GM19324 (cell line): Measurements from ENCODE around the gene LBX2.

ENCODE experiments used
- ATAC-seq: cut with Tn5 transposase; IDR thresholded peaks from one replicate; pipeline ENCODE4 v1.9.1; 2021; ENCODE audit warnings: mild to moderate bottlenecking, moderate library complexity; ENCODE audit not compliant: unreplicated experiment, low FRiP score

The LBX2 gene

DNA sequence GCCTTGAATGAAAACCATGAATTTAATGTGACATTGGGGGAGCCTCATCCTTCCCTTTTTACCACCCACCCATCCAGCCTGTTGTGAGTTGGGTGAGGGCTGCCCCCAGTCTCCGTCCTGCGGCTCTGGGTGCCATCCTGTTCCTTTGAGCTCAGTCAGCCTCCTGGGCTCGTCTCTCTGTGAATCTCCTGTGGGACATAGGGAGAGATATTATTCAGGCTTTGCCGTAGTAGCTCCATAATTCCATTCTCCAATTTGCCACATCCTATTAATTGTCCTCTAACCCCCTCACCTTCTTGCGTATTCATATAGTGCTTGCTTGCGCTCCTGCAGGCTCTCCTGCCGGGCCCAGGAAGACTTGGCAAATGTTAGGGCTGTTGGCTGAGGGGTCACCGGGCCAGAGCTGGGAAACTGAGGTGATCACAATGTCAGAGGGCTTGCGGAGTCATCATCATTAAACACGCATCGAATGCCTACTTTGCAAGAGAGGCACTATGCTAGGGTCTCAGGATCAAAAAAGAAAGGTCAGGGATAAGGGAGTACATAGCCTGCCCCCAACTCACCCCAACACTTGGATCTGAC is 27.3 kb upstream of the LBX2 start:
- ATAC-seq = no peak

DNA sequence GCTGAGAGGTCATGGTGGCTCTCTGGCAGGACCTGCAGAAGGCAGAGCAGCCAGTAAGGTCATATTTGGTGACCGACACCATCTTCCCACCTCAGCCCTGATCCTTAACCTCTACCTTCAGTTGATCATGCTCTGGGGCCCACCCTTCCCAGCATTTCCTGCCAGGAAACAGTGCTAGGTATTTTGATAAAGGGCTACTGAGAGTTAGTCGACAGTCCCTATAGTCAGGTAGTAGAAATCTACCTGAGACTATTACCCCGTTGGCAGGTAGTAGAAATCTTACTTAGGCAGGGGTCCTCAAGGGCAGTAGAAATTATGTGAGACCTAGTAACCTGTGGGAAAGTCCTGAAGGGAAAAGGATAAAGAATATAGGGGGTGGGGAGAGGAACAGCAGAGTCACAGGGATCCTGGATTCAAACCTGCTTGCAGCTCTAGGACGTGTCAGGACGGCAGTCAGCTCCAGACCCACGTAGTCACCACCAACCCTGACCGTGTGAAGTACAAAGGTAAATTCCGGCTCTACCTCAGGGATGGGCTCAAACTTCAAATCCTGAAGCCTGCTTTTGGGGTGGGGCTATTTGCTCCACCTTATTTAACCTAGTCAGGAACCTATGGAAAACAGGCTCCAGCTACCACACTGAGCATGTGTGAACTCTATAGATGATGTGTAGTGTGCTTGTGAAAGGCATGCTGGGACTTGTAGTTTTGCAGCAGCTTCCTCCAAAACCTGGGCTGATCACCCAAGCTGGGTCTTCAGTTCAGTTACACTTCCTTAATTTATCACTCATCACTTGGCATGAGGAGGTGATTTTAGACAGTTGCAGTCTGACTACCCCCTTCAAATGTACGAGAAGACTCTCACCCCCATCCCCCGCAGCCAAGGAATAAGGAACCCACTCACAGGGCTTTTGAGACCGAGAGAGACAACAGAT is 26.6 kb upstream of the LBX2 start, which contains the start of gene DQX1:
TSS of gene DQX1 (minus strand) at position 515 of the 932 bp plus-strand sequence. CDS start at position 13, 502 bp downstream.
- ATAC-seq = no peak

GRCh38 chr2:74524955-74525716 is 25.7 kb upstream of the LBX2 start:
- ATAC-seq = no peak

GRCh38 chr2:74524005-74524404 is 24.6 kb upstream of the LBX2 start:
- ATAC-seq = no peak

- ATAC-seq = no peak
Measured at GRCh38 chr2:74522516-74522915, 23.1 kb upstream of the LBX2 start.

DNA sequence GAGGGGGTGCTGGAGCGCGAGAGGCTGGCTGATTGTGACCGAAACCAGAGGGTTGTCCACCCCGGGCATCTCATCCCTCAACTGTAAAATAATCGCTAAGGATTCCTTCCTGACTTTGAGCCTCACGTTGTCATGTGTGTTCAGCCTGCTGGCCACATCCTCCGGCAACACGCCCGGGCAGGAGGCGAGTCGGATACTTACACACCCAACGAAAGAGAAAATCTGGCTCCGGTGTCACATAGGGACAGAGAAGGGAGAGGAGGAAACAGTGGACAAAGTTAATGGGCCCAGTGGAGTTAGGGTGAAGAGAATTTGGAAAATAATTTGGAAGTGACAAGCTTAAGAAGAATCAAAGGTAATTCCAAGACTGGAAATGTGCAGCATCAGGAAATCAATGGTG is 17.2 kb upstream of the LBX2 start:
- no peak for ATAC-seq

DNA sequence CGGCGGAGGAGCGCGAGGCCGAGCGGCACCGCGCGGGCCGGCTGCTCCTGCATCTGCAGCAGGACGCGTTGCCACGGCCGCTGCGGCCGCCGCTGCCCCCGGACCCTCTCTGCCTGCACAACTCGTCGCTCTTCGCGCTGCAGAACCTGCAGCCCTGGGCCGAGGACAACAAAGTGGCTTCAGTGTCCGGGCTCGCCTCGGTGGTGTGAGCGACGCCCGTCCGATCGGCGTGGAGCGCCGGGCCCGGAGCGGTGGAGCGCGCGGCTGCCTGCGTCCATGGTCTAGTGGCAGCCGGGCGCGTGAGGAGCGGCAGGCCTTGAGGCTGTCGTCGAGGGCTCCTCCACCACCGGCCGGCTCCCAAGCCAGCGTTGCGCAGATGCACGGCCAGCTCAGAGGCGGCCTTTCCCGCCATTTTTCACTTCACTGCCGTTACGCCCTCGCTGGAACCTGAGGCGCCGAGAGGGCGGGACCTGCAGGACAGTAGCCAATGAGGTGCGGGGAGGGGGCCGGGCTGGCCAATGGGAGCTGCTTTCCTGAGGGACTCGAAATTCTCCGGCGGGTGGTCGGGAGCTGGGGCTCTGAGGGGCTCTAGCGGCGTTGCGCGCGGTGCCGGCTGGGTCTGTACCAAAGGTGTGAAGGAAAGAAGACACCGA is 16.7 kb upstream of the LBX2 start:
- ATAC-seq = no peak

- no peak for ATAC-seq
Measured at GRCh38 chr2:74515271-74515980, 16.0 kb upstream of the LBX2 start.

GRCh38 chr2:74514368-74515270 is 15.2 kb upstream of the LBX2 start, which contains the start of gene TLX2:
TSS of gene TLX2 (plus strand) at chr2:74514450. CDS start at chr2:74514807, 357 bp downstream.
- no peak for ATAC-seq

DNA sequence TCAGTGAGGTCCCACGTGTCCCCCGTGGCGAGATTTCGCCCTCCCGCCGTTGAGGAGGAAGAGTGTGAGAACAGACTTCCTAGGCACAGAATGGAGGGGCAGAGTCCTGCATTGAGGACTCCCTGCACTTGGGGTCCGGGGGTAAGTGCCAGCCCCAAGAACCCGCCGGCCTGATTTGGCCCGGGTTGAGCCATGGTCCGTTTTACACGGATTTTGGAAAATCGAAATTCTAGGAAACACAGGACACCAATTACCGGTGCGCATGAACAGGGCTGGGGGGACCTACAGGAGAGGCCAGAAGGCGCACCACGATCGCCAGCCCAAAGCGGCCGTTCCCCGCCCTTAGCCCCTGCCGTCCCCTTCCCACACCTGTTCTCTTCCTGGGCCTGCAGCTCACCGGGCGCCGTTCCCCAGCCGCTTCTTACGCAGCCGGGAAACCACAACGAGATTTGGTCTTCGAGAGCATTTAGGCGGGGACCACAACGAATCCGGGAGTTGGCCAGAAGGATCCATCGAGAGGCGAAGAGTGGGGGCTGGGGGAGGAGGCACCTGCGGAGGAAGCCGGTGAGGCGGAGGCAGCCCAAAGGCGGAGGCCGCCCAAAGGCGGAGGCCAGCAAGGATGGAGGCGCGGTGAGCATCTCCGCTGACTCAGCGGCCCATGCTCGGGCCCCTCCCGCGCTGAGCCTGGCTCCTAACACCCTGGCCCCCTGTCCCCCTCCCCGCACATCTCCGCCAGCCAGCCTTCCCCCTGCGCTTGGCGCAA is 14.4 kb upstream of the LBX2 start:
- ATAC-seq = no peak

GRCh38 chr2:74512744-74513604 is 13.6 kb upstream of the LBX2 start:
- no peak for ATAC-seq

DNA sequence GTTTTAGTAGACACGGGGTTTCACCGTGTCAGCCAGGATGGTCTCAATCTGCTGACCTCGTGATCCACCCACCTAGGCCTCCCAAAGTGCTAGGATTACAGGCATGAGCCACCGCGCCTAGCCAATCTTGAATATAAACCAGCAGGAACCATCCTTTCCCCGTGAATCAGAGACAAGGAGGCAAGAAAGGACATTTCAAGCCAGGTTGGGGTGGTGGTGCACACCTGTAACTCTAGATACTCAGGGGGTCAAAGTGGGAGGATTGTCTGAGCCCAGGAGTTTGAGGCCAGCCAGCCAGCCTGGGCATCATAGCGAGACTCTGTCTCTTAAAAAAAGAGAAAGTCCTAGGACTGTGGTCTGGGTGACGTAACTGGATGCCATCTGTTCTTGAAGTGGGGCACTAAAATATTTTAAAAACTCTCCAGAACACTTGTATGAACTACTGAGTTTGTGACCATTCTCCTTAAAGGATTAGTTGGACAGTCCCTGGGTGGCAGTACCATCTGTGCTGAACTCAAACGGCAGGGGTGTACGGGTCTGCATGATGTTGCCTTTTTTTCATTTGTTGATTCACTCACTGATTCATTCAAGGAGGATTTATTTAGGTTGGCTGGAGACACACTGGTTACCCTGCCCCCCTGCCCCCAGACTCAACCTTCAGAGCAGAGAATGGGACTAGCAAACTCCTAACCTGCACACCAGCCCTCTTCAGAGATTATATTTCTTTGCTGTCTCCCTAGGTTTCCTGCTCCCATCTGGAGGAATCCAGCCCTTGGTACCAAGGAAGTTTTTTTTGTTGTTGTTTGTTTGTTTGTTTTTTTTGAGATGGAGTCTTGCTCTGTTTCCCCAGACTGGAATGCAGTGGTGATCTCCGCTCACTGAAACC is 11.9 kb upstream of the LBX2 start:
- no peak for ATAC-seq

DNA sequence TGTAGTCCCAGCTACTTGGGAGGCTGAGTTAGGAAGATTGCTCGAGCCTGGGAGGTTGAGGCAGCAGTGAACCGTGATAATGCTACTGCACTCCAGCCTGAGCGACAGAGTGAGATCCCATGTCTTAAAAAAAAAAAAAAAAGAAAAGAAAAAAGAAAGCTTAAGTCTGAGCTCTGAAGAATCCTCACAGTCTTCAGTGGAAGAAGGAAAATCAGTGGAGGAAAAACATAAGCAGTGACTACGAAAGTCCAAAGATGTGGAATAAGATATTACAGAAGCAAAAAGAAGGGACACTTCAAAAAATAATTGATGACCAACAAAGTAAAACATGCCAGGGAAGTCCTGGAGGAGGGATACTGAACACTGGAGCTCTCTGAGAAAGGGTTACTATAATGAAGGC is 10.9 kb upstream of the LBX2 start:
- ATAC-seq = no peak

DNA sequence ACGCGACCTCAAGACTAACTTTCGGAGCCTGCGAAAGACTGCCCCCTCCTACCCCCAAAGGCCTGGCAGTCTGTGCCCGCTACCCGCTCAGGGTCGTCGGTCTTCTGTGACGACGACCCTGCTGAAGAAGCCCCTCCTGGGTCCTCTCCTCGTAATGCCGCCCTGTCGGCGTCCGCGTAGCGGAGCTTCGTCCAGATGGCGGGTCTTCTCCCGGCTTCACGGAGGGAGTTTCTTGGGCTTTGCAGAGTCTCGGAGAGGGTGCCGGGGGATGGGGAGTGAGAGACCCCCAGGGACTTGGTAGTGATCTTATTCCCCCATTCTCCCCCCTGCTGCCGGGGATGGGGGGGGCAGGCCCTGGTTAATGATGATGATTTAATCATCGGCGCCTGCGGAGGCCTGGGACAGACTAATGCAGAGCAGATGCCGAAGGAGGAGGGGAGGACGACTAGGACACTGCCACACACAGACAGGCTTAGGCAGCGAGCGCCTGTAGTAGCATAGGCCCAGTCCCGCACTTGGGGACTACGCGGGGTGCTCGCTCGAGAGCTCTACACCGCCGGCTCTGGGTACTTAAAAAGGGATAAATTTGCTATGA is 8.6 kb upstream of the LBX2 start:
- peak; percentile 7 for ATAC-seq

GRCh38 chr2:74507145-74507925 is 7.9 kb upstream of the LBX2 start, which contains the start of gene PCGF1:
TSS of gene PCGF1 (minus strand) at chr2:74507695. CDS start at chr2:74507668, 27 bp downstream.
- peak; percentile 93 for ATAC-seq
